AG09309 (cell line): ENCODE results near the gene PLA2G4C.

Experiments used
- DNase-seq: peaks from one replicate; pipeline ENCODE4 v3.0.0-alpha.2; 2010; ENCODE audit warnings: low read depth
- H3K4me3 ChIP-seq: 2 replicates; pipeline ENCODE4 v1.5.1; 2011; ENCODE audit warnings: mild to moderate bottlenecking, low read depth, low read length, moderate library complexity; ENCODE audit not compliant: control insufficient read depth
- CTCF ChIP-seq: IDR thresholded peaks from 2 replicates; pipeline ENCODE4 v1.5.1; 2011; ENCODE audit warnings: mild to moderate bottlenecking, low read depth, low read length, inconsistent platforms; ENCODE audit not compliant: insufficient read depth, control insufficient read depth; ENCODE audit errors: missing control alignments

The PLA2G4C gene

DNA sequence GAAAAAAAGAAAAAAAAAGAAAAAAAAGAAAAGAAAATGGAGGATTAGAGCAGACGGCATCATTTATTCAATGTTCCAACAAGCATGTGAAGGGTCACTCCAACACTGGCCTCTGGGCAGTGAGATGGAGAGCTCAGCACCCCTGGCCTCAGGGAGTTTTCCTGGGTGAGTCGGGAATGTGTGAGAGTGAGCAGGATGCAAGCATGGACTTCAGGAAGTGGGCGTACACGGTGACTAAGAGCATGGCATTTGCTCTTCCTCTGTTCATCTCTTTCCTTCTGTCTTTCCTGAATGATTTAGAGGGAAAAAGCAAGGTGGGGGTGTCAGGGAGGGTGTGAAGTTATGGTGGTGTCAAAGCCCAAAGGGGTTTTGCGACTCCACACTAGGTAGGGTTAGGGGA lies 66.1 kb downstream of the PLA2G4C start:
- DNase-seq: no peak
- no peak overlapping the region for H3K4me3 ChIP-seq
- TF ChIP-seq CTCF: no peak

- no peak for DNase-seq
- H3K4me3 ChIP-seq: no peak within 1 kb of the TSS
- no peak for TF ChIP-seq CTCF
Observed at GRCh38 chr19:48043675-48044258, 66.8 kb downstream of the PLA2G4C start, which contains the start of gene CABP5. Gene CABP5, minus strand, starts transcription at chr19:48044079. Its CDS starts 157 bp downstream, at chr19:48043922.

DNA sequence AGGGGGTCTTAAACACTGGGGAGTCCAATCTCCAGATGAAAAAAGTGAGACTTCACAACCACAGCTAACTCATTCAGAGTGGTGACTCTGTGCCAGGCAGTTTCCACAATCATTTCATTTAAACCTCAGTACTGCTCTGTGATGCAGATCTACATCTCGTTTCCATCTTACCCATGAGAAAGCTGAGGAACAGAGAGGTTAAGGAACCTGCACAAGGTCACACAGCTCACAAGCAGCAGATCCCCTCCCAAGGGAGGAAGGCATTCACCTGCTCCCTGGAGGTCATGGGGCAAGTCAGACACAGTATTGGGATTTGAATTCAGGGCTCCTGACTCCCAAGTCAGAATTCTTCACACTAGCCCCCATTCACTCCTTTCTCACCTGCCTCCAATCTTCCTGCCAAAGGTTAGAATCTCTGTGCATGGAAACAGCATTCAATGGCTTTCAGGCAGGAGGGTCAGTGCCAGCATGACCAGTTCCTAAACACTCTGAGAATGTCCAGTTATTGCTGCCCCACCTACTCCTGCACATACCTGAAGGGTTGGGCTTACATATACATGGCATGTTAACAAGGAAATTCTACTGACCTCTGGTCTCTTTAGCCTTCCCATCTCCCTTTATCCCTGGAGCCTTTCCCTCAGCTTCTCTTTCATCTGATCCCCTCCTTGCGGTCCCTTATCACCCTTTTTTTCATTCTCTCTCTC lies 68.6 kb downstream of the PLA2G4C start:
- no peak overlapping the region for H3K4me3 ChIP-seq
- no peak for DNase-seq
- TF ChIP-seq CTCF: no peak

GRCh38 chr19:48036765-48037164 lies 73.9 kb downstream of the PLA2G4C start:
- no peak overlapping the region for H3K4me3 ChIP-seq

DNA sequence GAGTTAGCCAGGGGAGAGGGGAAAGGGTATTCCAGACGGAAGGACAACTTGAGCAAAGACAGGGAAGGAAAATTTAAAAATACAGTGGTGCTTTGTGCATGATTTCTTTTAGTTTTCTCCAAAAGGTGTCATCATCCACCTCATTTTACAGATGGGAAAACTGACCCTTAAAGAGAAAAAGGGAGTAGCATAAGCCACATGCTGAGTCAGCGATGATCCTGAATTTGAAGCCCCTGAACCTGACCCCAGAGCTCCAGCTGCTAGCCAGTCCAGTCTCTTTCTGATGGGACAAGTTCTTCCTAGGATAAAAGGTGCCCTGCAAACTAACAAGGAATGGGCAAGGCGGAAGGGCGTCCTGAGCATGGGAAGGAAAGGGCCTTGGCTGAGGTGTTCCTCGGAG lies 77.0 kb downstream of the PLA2G4C start:
- no peak for TF ChIP-seq CTCF
- no peak for DNase-seq
- H3K4me3 ChIP-seq: no peak overlapping the region

More at GRCh38 chr19:48036765-48037164, 73.9 kb downstream of the PLA2G4C start:
- TF ChIP-seq CTCF: no peak
- DNase-seq: no peak

DNA sequence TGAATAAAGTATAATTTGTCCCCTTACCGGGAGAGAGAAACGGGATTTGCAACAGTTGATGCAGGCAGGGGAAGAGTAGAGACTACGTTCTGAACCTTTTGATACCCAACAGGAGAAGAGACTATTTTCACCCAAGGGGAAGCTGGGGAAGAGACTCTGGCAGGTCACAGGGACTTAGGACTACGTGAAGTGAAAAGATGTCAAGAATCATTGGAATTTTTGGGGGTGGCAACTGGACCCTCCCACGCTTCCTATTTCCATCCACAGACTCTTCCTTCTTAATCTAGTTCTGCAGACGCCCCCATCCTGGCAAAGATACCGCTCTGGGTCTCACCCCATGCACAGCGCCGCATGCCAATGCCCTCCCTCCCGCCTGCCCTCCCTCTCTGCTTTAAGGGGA lies 80.5 kb downstream of the PLA2G4C start:
- TF ChIP-seq CTCF: no peak
- H3K4me3 ChIP-seq: no peak overlapping the region

GRCh38 chr19:48029431-48029830 lies 81.2 kb downstream of the PLA2G4C start:
- DNase-seq: no peak
- TF ChIP-seq CTCF: no peak

More for the DNA sequence above, 80.5 kb downstream of the PLA2G4C start:
- no peak for DNase-seq

More at GRCh38 chr19:48029431-48029830, 81.2 kb downstream of the PLA2G4C start:
- no peak overlapping the region for H3K4me3 ChIP-seq
